Measurements from ENCODE around the gene SFI1.

The SFI1 gene

GRCh38 chr22:31618471-31619176 is 122.3 kb downstream of the SFI1 start:
- DNase-seq (ENCODE audit: low read depth, low spot score): no peak
- no peak for TF ChIP-seq CTCF (IDR thresholded peaks at IDR 0.05; ENCODE audit: insufficient read depth, low read length, missing control alignments)
- CTCF ChIA-PET: interaction anchor here (1.0 to 2.3 kb wide), 3 partner anchors 12 to 62 kb away, joined by 3 to 6 read pairs (median 4); no protein-coding TSS in a partner anchor
- POLR2A ChIA-PET: interaction anchor here (0.8 kb wide), 1 partner anchor 12 kb away, joined by 4 read pairs; no protein-coding TSS in a partner anchor
- no peak overlapping the region for H3K4me3 ChIP-seq (ENCODE audit: low read depth, low read length)

- TF ChIP-seq CTCF (IDR thresholded peaks at IDR 0.05; ENCODE audit: insufficient read depth, low read length, missing control alignments): no peak
- CTCF ChIA-PET: interaction anchor here (0.8 to 2.3 kb wide), 4 partner anchors 11 to 168 kb away, joined by 3 to 6 read pairs (median 4); no protein-coding TSS in a partner anchor
- DNase-seq (ENCODE audit: low read depth, low spot score): no peak
- H3K4me3 ChIP-seq (ENCODE audit: low read depth, low read length): no peak overlapping the region
- POLR2A ChIA-PET: interaction anchor here (0.9 kb wide), 1 partner anchor 10 kb away, joined by 3 read pairs; no protein-coding TSS in a partner anchor
These were observed 123.4 kb downstream of the SFI1 start for GRCh38 chr22:31619611-31620300.

DNA sequence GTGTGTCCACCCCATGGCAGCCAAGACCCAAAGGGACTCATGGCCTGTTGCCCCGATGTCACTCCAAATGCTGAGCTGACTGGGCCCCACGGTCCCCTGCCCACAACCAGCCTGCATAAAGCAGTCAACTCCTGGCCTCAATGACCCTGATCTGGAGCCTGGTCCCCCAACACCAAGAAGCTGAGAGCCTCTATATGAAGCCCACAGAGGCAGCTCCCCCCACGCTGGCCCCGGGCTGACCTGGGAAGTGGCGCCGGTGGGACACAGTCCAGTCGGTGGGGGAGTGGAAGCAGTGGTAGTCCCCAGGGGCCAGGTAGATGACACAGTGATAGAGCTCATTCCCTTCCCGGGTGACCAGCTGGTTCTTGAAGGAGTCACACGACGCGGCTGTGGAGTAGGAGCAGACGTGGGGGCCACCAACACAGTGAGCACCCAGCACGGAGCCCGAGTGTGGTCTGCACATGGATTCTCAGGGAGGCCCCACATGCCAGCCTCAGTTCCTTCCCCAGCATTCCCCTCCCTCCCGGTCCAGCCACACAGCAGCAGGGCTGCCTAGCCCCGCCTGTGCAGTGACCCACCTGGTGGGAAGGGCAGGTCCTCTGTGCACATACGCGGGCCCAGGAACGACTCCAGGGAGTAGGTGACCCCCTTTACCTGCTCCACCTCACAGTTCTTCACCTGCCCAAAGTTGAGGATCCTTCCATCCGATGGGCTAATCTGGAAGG is 124.6 kb downstream of the SFI1 start:
- ChIA-PET POLR2A (no interaction called here), CTCF (interaction anchor here (1.0 to 1.3 kb wide), 3 partner anchors 10 to 59 kb away, joined by 3 to 4 read pairs (median 3); no protein-coding TSS in a partner anchor)
- TF ChIP-seq CTCF (IDR thresholded peaks at IDR 0.05; ENCODE audit: insufficient read depth, low read length, missing control alignments): no peak
- no peak for DNase-seq (ENCODE audit: low read depth, low spot score)
- no peak overlapping the region for H3K4me3 ChIP-seq (ENCODE audit: low read depth, low read length)

DNA sequence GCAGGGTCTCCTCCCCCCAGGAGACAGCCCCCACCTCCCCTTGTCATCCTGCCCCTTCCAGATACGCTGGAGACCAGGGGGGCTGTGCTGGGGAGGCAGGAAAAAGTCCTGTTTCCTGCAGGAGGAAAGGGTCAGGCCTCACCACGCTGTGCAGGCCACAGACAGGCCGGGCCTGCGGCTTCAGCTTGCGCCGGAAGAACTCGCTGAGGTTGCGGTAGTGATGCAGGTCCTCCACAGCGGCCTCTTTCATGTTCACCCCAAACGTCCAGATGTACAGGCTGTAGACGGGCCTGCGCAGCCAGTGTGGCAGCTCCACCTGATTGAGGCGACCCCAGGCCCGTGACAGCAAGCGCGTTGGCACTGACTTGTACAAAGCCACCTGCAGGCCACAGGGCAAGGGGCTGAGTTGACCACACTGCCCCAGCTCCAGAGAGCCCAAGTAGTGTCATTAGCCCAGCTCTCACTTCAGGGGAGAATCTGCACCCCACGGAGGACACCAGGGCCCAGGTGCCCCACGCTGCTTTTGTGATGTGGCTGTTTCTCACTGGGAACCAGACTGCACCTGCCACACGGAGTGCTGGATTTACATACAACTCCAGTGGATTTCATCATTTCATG is 125.3 kb downstream of the SFI1 start:
- POLR2A ChIA-PET: no interaction called here
- no peak for DNase-seq (ENCODE audit: low read depth, low spot score)

GRCh38 chr22:31622980-31623379 is 126.6 kb downstream of the SFI1 start:
- CTCF ChIA-PET: interaction anchor here (0.9 to 1.8 kb wide), 4 partner anchors 11 to 70 kb away, joined by 3 to 9 read pairs (median 4); no protein-coding TSS in a partner anchor
- POLR2A ChIA-PET: no interaction called here
- no peak for DNase-seq (ENCODE audit: low read depth, low spot score)
- H3K4me3 ChIP-seq (ENCODE audit: low read depth, low read length): no peak overlapping the region
- no peak for TF ChIP-seq CTCF (IDR thresholded peaks at IDR 0.05; ENCODE audit: insufficient read depth, low read length, missing control alignments)

More for the DNA sequence above, 125.3 kb downstream of the SFI1 start:
- CTCF ChIA-PET: interaction anchor here (1.3 kb wide), 1 partner anchor 9 kb away, joined by 3 read pairs; no protein-coding TSS in a partner anchor
- no peak overlapping the region for H3K4me3 ChIP-seq (ENCODE audit: low read depth, low read length)
- TF ChIP-seq CTCF (IDR thresholded peaks at IDR 0.05; ENCODE audit: insufficient read depth, low read length, missing control alignments): no peak

Data from AG04449 (cell line).